Mesodermal cell (in vitro differentiated cells): ENCODE data around the gene OR5D18. TPM values are rescaled to one million over a fixed set of nuclear protein-coding genes. Genes with fewer than 3 reads are reported as not detected.

Source experiments
- H3K27ac ChIP-seq: 2 replicates; pipeline ENCODE4 v1.7.0; 2013; ENCODE audit warnings: mild to moderate bottlenecking, low read depth, low read length, moderate library complexity; ENCODE audit not compliant: severe bottlenecking
- H3K36me3 ChIP-seq: 2 replicates; pipeline ENCODE4 v1.7.1; 2013; ENCODE audit warnings: mild to moderate bottlenecking, low read length, moderate library complexity; ENCODE audit not compliant: control insufficient read depth, insufficient read depth
- H3K4me1 ChIP-seq: one replicate; pipeline ENCODE4 v1.7.1; 2013; ENCODE audit warnings: mild to moderate bottlenecking, low read length; ENCODE audit not compliant: insufficient read depth, control insufficient read depth, poor library complexity, severe bottlenecking
- H3K4me3 ChIP-seq: 2 replicates; pipeline ENCODE4 v1.7.0; 2013; ENCODE audit warnings: low read length, control low read depth, mild to moderate bottlenecking; ENCODE audit not compliant: insufficient read depth, poor library complexity, severe bottlenecking; ENCODE audit errors: extremely low read depth
- H3K9me3 ChIP-seq: 2 replicates; pipeline ENCODE4 v1.7.1; 2013; ENCODE audit warnings: mild to moderate bottlenecking, low read length, moderate library complexity; ENCODE audit not compliant: control insufficient read depth
- WGBS, 2 experiments: methylation state at CpG; one replicate each; pipeline ENCODE4 v1.1.5; 2013; ENCODE audit warnings: missing lambda C conversion rate in 2 of 2; ENCODE audit not compliant: insufficient coverage in 2 of 2; 5-methylcytosine and 5-hydroxymethylcytosine counted together
- polyA plus RNA-seq, 2 experiments: library from polyadenylated mRNA; stranded (reverse); fragments of 50-300 nt; gene quantifications; one replicate each; pipeline ENCODE4 v1.2.3, GENCODE V29; 2013

Gene OR5D18
- polyA plus RNA-seq (2013, experiment 1 of 2): not detected
- not detected for polyA plus RNA-seq (2013, experiment 2 of 2)

GRCh38 chr11:55819330-55819729 lies at the start of gene OR5D18:
Gene OR5D18 (plus strand): TSS chr11:55819630. CDS start chr11:55819630, 0 bp downstream.
- 78% methylated on average over 5 of the region's 5 CpGs; no CpG with 5 or more reads in 1 of the 2 experiments for WGBS, 2 experiments
- no peaks in the 10 kb centered on the region for H3K36me3 ChIP-seq
- H3K4me3 ChIP-seq: no peak within 1 kb of the TSS
- H3K27ac ChIP-seq: no peak within 1 kb of the TSS
- no peaks in the 10 kb centered on the region for H3K4me1 ChIP-seq
- peaks cover 50% of the 10 kb centered on the region for H3K9me3 ChIP-seq

GRCh38 chr11:55773138-55773537 lies 46.3 kb upstream of the OR5D18 start, which contains the start of gene OR5D13:
Gene OR5D13 (plus strand): TSS chr11:55773438. CDS start chr11:55773438, 0 bp downstream.
- no peak within 1 kb of the TSS for H3K4me3 ChIP-seq
- H3K27ac ChIP-seq: no peak within 1 kb of the TSS
- H3K36me3 ChIP-seq: no peaks in the 10 kb centered on the region
- H3K4me1 ChIP-seq: no peaks in the 10 kb centered on the region
- H3K9me3 ChIP-seq: peaks cover 35% of the 10 kb centered on the region

- peaks cover 42% of the 10 kb centered on the region for H3K9me3 ChIP-seq
- no peaks in the 10 kb centered on the region for H3K36me3 ChIP-seq
- no CpG with 5 or more reads among the region's 1 CpG for WGBS, 2 experiments
- no peaks in the 10 kb centered on the region for H3K4me1 ChIP-seq
- no peak overlapping the region for H3K27ac ChIP-seq
- no peak overlapping the region for H3K4me3 ChIP-seq
Observed at GRCh38 chr11:55791606-55792005, 27.8 kb upstream of the OR5D18 start.

- Histone ChIP-seq H3K4me3 (no peak overlapping the region), H3K36me3 (no peaks in the 10 kb centered on the region), H3K9me3 (peaks cover 31% of the 10 kb centered on the region), H3K27ac (no peak overlapping the region), H3K4me1 (no peaks in the 10 kb centered on the region)
- WGBS, 2 experiments: 50% methylated on average over 1 of the region's 2 CpGs; no CpG with 5 or more reads in 1 of the 2 experiments
Observed at GRCh38 chr11:55793321-55793720, 26.1 kb upstream of the OR5D18 start.

- Histone ChIP-seq H3K9me3 (peaks cover 37% of the 10 kb centered on the region), H3K27ac (no peak within 1 kb of the TSS), H3K4me1 (no peaks in the 10 kb centered on the region), H3K36me3 (no peaks in the 10 kb centered on the region), H3K4me3 (no peak within 1 kb of the TSS)
Observed at GRCh38 chr11:55795256-55795655, 24.2 kb upstream of the OR5D18 start, which contains the start of gene OR5D14. Gene OR5D14 (plus strand): TSS chr11:55795556. CDS start chr11:55795556, 0 bp downstream.

GRCh38 chr11:55806248-55806647 lies 13.2 kb upstream of the OR5D18 start:
- H3K27ac ChIP-seq: no peak overlapping the region
- no peak overlapping the region for H3K4me3 ChIP-seq
- no peaks in the 10 kb centered on the region for H3K36me3 ChIP-seq
- no CpG with 5 or more reads among the region's 1 CpG for WGBS, 2 experiments
- H3K9me3 ChIP-seq: peaks cover 47% of the 10 kb centered on the region
- no peaks in the 10 kb centered on the region for H3K4me1 ChIP-seq

GRCh38 chr11:55811067-55811466 lies 8.4 kb upstream of the OR5D18 start, which contains the start of gene OR5L1:
Gene OR5L1 (plus strand): TSS chr11:55811367. CDS start chr11:55811467, 100 bp downstream.
- no peak within 1 kb of the TSS for H3K4me3 ChIP-seq
- H3K9me3 ChIP-seq: peaks cover 52% of the 10 kb centered on the region
- H3K4me1 ChIP-seq: no peaks in the 10 kb centered on the region
- no CpG with 5 or more reads among the region's 1 CpG for WGBS, 2 experiments
- H3K36me3 ChIP-seq: no peaks in the 10 kb centered on the region
- H3K27ac ChIP-seq: no peak within 1 kb of the TSS

- no peaks in the 10 kb centered on the region for H3K4me1 ChIP-seq
- H3K36me3 ChIP-seq: no peaks in the 10 kb centered on the region
- H3K4me3 ChIP-seq: no peak within 1 kb of the TSS
- peaks cover 30% of the 10 kb centered on the region for H3K9me3 ChIP-seq
- no peak within 1 kb of the TSS for H3K27ac ChIP-seq
Observed at GRCh38 chr11:55826919-55827318, 7.5 kb downstream of the OR5D18 start, which contains the start of gene OR5L2. Gene OR5L2 (plus strand): TSS chr11:55827219. CDS start chr11:55827219, 0 bp downstream.

GRCh38 chr11:55838452-55838851 lies 19.0 kb downstream of the OR5D18 start, which contains the start of gene OR5D16:
Gene OR5D16 (plus strand): TSS chr11:55838752. CDS start chr11:55838752, 0 bp downstream.
- Histone ChIP-seq H3K9me3 (peaks cover 34% of the 10 kb centered on the region), H3K27ac (no peak within 1 kb of the TSS), H3K4me3 (no peak within 1 kb of the TSS), H3K4me1 (no peaks in the 10 kb centered on the region), H3K36me3 (no peaks in the 10 kb centered on the region)
- 17% methylated on average over 1 of the region's 3 CpGs; no CpG with 5 or more reads in 1 of the 2 experiments for WGBS, 2 experiments

- WGBS, 2 experiments: no CpG with 5 or more reads among the region's 2 CpGs
- Histone ChIP-seq H3K27ac (no peak overlapping the region), H3K9me3 (peaks cover 19% of the 10 kb centered on the region), H3K4me3 (no peak overlapping the region), H3K4me1 (no peaks in the 10 kb centered on the region), H3K36me3 (no peaks in the 10 kb centered on the region)
Observed at GRCh38 chr11:55847453-55847852, 28.0 kb downstream of the OR5D18 start.

GRCh38 chr11:55849037-55849436 lies 29.6 kb downstream of the OR5D18 start:
- peaks cover 25% of the 10 kb centered on the region for H3K9me3 ChIP-seq

More at GRCh38 chr11:55849037-55849436, 29.6 kb downstream of the OR5D18 start:
- Histone ChIP-seq H3K4me3 (no peak overlapping the region), H3K27ac (no peak overlapping the region), H3K4me1 (no peaks in the 10 kb centered on the region), H3K36me3 (no peaks in the 10 kb centered on the region)
